PC-9 (cell line): ENCODE measurements around the gene NMNAT3. TPM values are rescaled to one million over a fixed set of nuclear protein-coding genes. Genes with fewer than 3 reads are reported as not detected.

Experiments used
- BruUV-seq: library from RNA; stranded (reverse); fragments of 400-500 nt; replicated peaks from 2 replicates; lab custom pipeline; 2021; lab: Mats Ljungman, UMichigan
- CTCF ChIA-PET: fragments of 300-600 bp; sonication (Branson Sonifier 250); formaldehyde crosslinking; loops from one replicate; lab custom pipeline; 2022; ENCODE audit warnings: antibody characterized with exemption; lab: Charles Lee
- POLR2A ChIA-PET: fragments of 300-600 bp; sonication (Branson Sonifier 250); formaldehyde crosslinking; loops from one replicate; lab custom pipeline; 2022; ENCODE audit warnings: antibody characterized with exemption; ENCODE audit not compliant: unreplicated experiment; lab: Charles Lee
- DNase-seq, 2 experiments: peaks; one replicate each; pipeline versions ENCODE4 v3.0.0 to v3.0.0-alpha.2; 2015 to 2022; ENCODE audit warnings: mixed read lengths in 1 of 2
- H2AFZ ChIP-seq: fragments of 200-600 bp; sonication (generic); 2 replicates; pipeline ENCODE4 v1.8.1; 2017; ENCODE audit warnings: antibody characterized with exemption
- H3F3A ChIP-seq: fragments of 200-600 bp; sonication (generic); 2 replicates; pipeline ENCODE4 v1.8.1; 2017; ENCODE audit warnings: antibody characterized with exemption, mild to moderate bottlenecking, low read depth; ENCODE audit not compliant: insufficient read depth
- H3K27ac ChIP-seq: fragments of 200-600 bp; sonication (generic); 2 replicates; pipeline ENCODE4 v1.6.1; 2016; ENCODE audit warnings: mixed run types
- H3K27me3 ChIP-seq: fragments of 200-600 bp; sonication (generic); 2 replicates; pipeline ENCODE4 v1.6.1; 2016; ENCODE audit warnings: low read depth, mixed run types; ENCODE audit not compliant: insufficient read depth
- H3K36me3 ChIP-seq: fragments of 200-600 bp; sonication (generic); 2 replicates; pipeline ENCODE4 v1.6.1; 2016; ENCODE audit warnings: low read depth, mixed run types
- H3K4me1 ChIP-seq: fragments of 200-600 bp; sonication (generic); replicated peaks from 2 replicates; pipeline ENCODE4 v1.6.1; 2016; ENCODE audit warnings: mixed run types; ENCODE audit not compliant: insufficient read depth
- H3K4me2 ChIP-seq: fragments of 200-600 bp; sonication (generic); 2 replicates; pipeline ENCODE4 v1.6.1; 2017; ENCODE audit warnings: mixed run types
- H3K4me3 ChIP-seq: fragments of 200-600 bp; sonication (generic); 2 replicates; pipeline ENCODE4 v1.6.1; 2016; ENCODE audit warnings: mixed run types
- H3K79me2 ChIP-seq: fragments of 200-600 bp; sonication (generic); 2 replicates; pipeline ENCODE4 v1.6.1; 2017; ENCODE audit warnings: low read depth, mixed run types
- H3K9me2 ChIP-seq: fragments of 200-600 bp; sonication (generic); 2 replicates; pipeline ENCODE4 v1.8.1; 2017; ENCODE audit warnings: mild to moderate bottlenecking; ENCODE audit not compliant: insufficient read depth
- H3K9me3 ChIP-seq: fragments of 200-600 bp; sonication (generic); 2 replicates; pipeline ENCODE4 v1.8.1; 2016; ENCODE audit warnings: low read depth; ENCODE audit not compliant: insufficient read depth
- H4K20me1 ChIP-seq: fragments of 200-600 bp; sonication (generic); 2 replicates; pipeline ENCODE4 v1.8.1; 2017; ENCODE audit not compliant: insufficient read depth
- CTCF ChIP-seq: fragments of 200-600 bp; sonication (generic); conservative IDR thresholded peaks from 2 replicates; pipeline ENCODE4 v1.6.1; 2017; ENCODE audit warnings: mixed run types, antibody characterized with exemption, mild to moderate bottlenecking, moderate library complexity
- EZH2 ChIP-seq: fragments of 200-600 bp; sonication (generic); IDR thresholded peaks from 2 replicates; pipeline ENCODE4 v1.8.0; 2017; ENCODE audit warnings: antibody characterized with exemption, low read depth
- intact Hi-C: fragments of 100-400 bp; cut with micrococcal nuclease; formaldehyde crosslinking; loops from one replicate; pipeline ENCODE4 v1.10.0; 2022; ENCODE audit not compliant: unreplicated experiment
- total RNA-seq: library from RNA; stranded (reverse); gene quantifications from 2 replicates; pipeline ENCODE4 v1.2.3, GENCODE V29; 2021

Gene NMNAT3
- total RNA-seq, 1 experiment from 2014 or later = 1.6 TPM

GRCh38 chr3:139571711-139572110, 106.1 kb downstream of the NMNAT3 start:
- Histone ChIP-seq H3K27me3 (no peaks in the 10 kb centered on the region), H3K9me3 (no peaks in the 10 kb centered on the region), H3K4me3 (no peak overlapping the region), H2AFZ (no peak overlapping the region), H3F3A (no peaks in the 10 kb centered on the region), H3K79me2 (no peaks in the 10 kb centered on the region), H4K20me1 (no peaks in the 10 kb centered on the region), H3K27ac (no peak overlapping the region), H3K9me2 (no peaks in the 10 kb centered on the region), H3K4me1 (no peaks in the 10 kb centered on the region), H3K36me3 (no peaks in the 10 kb centered on the region), H3K4me2 (no peak overlapping the region)
- POLR2A ChIA-PET = no interaction called here
- DNase-seq = no peak
- CTCF ChIA-PET = no interaction called here
- no TSS peak for BruUV-seq
- no peak for TF ChIP-seq EZH2
- TF ChIP-seq CTCF = no peak
- intact Hi-C loops = no loop called here

- H3K27me3 ChIP-seq = no peaks in the 10 kb centered on the region
- H3K9me2 ChIP-seq = no peaks in the 10 kb centered on the region
- ChIA-PET POLR2A (no interaction called here), CTCF (interaction anchor here (0.6 kb wide), 1 partner anchor 588 kb away, joined by 3 read pairs; no protein-coding TSS in a partner anchor)
- BruUV-seq = no TSS peak
- no peak for DNase-seq
- TF ChIP-seq CTCF (peak; percentile 33; the same call in 1 of the 2 replicates), EZH2 (no peak)
- no peaks in the 10 kb centered on the region for H4K20me1 ChIP-seq
- H3K4me1 ChIP-seq = peaks cover 10% of the 10 kb centered on the region
- no peak overlapping the region for H3K27ac ChIP-seq
- no peaks in the 10 kb centered on the region for H3K36me3 ChIP-seq
- H2AFZ ChIP-seq = no peak overlapping the region
- H3K79me2 ChIP-seq = no peaks in the 10 kb centered on the region
- intact Hi-C loops = loop anchor here (5.0 kb wide), 1 partner anchor 1298 kb away; no protein-coding TSS in a partner anchor
- H3K4me3 ChIP-seq = no peak overlapping the region
- H3F3A ChIP-seq = peaks cover 5% of the 10 kb centered on the region; the same call in 1 of the 2 replicates
- no peak overlapping the region for H3K4me2 ChIP-seq
- no peaks in the 10 kb centered on the region for H3K9me3 ChIP-seq
Measured at GRCh38 chr3:139564294-139564861, 113.4 kb downstream of the NMNAT3 start.

GRCh38 chr3:139561959-139562676, 115.7 kb downstream of the NMNAT3 start:
- Histone ChIP-seq H3K9me2 (no peaks in the 10 kb centered on the region), H3K36me3 (no peaks in the 10 kb centered on the region), H3K27ac (no peak overlapping the region), H3K4me1 (peaks cover 33% of the 10 kb centered on the region), H2AFZ (no peak overlapping the region), H3K4me2 (no peak overlapping the region), H3K4me3 (no peak overlapping the region), H3K27me3 (no peaks in the 10 kb centered on the region), H4K20me1 (no peaks in the 10 kb centered on the region), H3K79me2 (no peaks in the 10 kb centered on the region), H3K9me3 (no peaks in the 10 kb centered on the region), H3F3A (peaks cover 13% of the 10 kb centered on the region; the same call in 1 of the 2 replicates)
- no peak for TF ChIP-seq EZH2
- TF ChIP-seq CTCF = peak; percentile 83
- peak; percentile 47 to 55 for DNase-seq
- ChIA-PET CTCF (interaction anchor here (0.6 to 1.9 kb wide), 6 partner anchors 42 to 1886 kb away, joined by 3 to 11 read pairs (median 4); no protein-coding TSS in a partner anchor), POLR2A (no interaction called here)
- BruUV-seq = no TSS peak
- intact Hi-C loops = loop anchor here (1.0 to 5.0 kb wide), 4 partner anchors 42 to 1300 kb away; no protein-coding TSS in a partner anchor
